BE2C (cell line): ENCODE data around the gene PTPRU.

Source experiments
- DNase-seq: peaks from one replicate; pipeline ENCODE4 v3.0.0-alpha.2; 2020
- H3K27me3 ChIP-seq: fragments of 250-450 bp; sonication (Bioruptor Pico); 2 replicates; pipeline ENCODE4 v1.5.1; 2020; ENCODE audit warnings: mild to moderate bottlenecking
- H3K36me3 ChIP-seq: fragments of 250-450 bp; sonication (Bioruptor Pico); 2 replicates; pipeline ENCODE4 v1.5.1; 2020; ENCODE audit warnings: mild to moderate bottlenecking
- H3K4me1 ChIP-seq: fragments of 250-450 bp; sonication (Bioruptor Pico); 2 replicates; pipeline ENCODE4 v1.5.1; 2020
- H3K4me3 ChIP-seq: 2 replicates; pipeline ENCODE4 v1.5.1; 2011; ENCODE audit warnings: low read depth, low read length
- H3K9me3 ChIP-seq: fragments of 250-450 bp; sonication (Bioruptor Pico); 2 replicates; pipeline ENCODE4 v1.5.1; 2020
- CTCF ChIP-seq: IDR thresholded peaks from 2 replicates; pipeline ENCODE4 v1.5.1; 2012; ENCODE audit warnings: mild to moderate bottlenecking, low read depth, low read length

PTPRU gene

GRCh38 chr1:29303201-29304024 is 67.1 kb downstream of the PTPRU start:
- Histone ChIP-seq H3K4me1 (no peaks in the 10 kb centered on the region), H3K36me3 (peaks cover 3% of the 10 kb centered on the region), H3K9me3 (no peaks in the 10 kb centered on the region), H3K27me3 (no peaks in the 10 kb centered on the region), H3K4me3 (no peak overlapping the region)
- TF ChIP-seq CTCF, result no peak
- DNase-seq, result no peak

- no peak overlapping the region for H3K4me3 ChIP-seq
- H3K27me3 ChIP-seq, result no peaks in the 10 kb centered on the region
- no peak for DNase-seq
- TF ChIP-seq CTCF, result no peak
- H3K4me1 ChIP-seq, result no peaks in the 10 kb centered on the region
- no peaks in the 10 kb centered on the region for H3K9me3 ChIP-seq
- H3K36me3 ChIP-seq, result peaks cover 3% of the 10 kb centered on the region
These were observed 67.8 kb downstream of the PTPRU start for GRCh38 chr1:29304025-29304684.

- H3K9me3 ChIP-seq, result no peaks in the 10 kb centered on the region
- H3K36me3 ChIP-seq, result peaks cover 3% of the 10 kb centered on the region
- H3K4me1 ChIP-seq, result no peaks in the 10 kb centered on the region
- no peaks in the 10 kb centered on the region for H3K27me3 ChIP-seq
- no peak overlapping the region for H3K4me3 ChIP-seq
- DNase-seq, result no peak
- no peak for TF ChIP-seq CTCF
These were observed 69.6 kb downstream of the PTPRU start for GRCh38 chr1:29305943-29306342.

GRCh38 chr1:29306471-29307140 is 70.3 kb downstream of the PTPRU start:
- DNase-seq, result no peak
- no peak for TF ChIP-seq CTCF
- Histone ChIP-seq H3K36me3 (peaks cover 3% of the 10 kb centered on the region), H3K9me3 (no peaks in the 10 kb centered on the region), H3K4me3 (no peak overlapping the region), H3K4me1 (no peaks in the 10 kb centered on the region), H3K27me3 (no peaks in the 10 kb centered on the region)

GRCh38 chr1:29309075-29309474 is 72.8 kb downstream of the PTPRU start:
- Histone ChIP-seq H3K9me3 (no peaks in the 10 kb centered on the region), H3K4me1 (no peaks in the 10 kb centered on the region), H3K27me3 (no peaks in the 10 kb centered on the region), H3K4me3 (no peak overlapping the region), H3K36me3 (no peaks in the 10 kb centered on the region; the same call in 1 of the 2 replicates)
- TF ChIP-seq CTCF, result no peak
- no peak for DNase-seq
